HT1080 (cell line): ENCODE results near the gene TSHZ1. TPM values are rescaled to one million over a fixed set of nuclear protein-coding genes. Genes with fewer than 3 reads are reported as not detected.

ENCODE experiments used
- DNase-seq: peaks from one replicate; pipeline ENCODE4 v3.0.0-alpha.2; 2015; ENCODE audit warnings: low read depth
- total RNA-seq: library from RNA; depleted of rRNA; stranded (reverse); fragments of >200 nt; shearing (Covaris generic); gene quantifications from 2 replicates; pipeline ENCODE4 v1.2.3, GENCODE V29; 2014

TSHZ1 gene
- total RNA-seq, 1 experiment from 2014 or later: 11.8 TPM

- no peak for DNase-seq
These were observed 58.6 kb downstream of the TSHZ1 start for GRCh38 chr18:75269124-75269680.

GRCh38 chr18:75269696-75270095 is 59.1 kb downstream of the TSHZ1 start:
- no peak for DNase-seq

GRCh38 chr18:75271952-75272351 is 61.4 kb downstream of the TSHZ1 start:
- no peak for DNase-seq

- no peak for DNase-seq
These were observed 63.2 kb downstream of the TSHZ1 start for GRCh38 chr18:75273817-75274216.

- no peak for DNase-seq
These were observed 64.6 kb downstream of the TSHZ1 start for GRCh38 chr18:75275226-75275625.

- DNase-seq: peak; percentile 27
These were observed 66.4 kb downstream of the TSHZ1 start for GRCh38 chr18:75276818-75277609.

- DNase-seq: no peak
These were observed 67.0 kb downstream of the TSHZ1 start for GRCh38 chr18:75277610-75277928.

GRCh38 chr18:75279381-75279780 is 68.8 kb downstream of the TSHZ1 start:
- DNase-seq: no peak

GRCh38 chr18:75280427-75281280 is 70.1 kb downstream of the TSHZ1 start:
- DNase-seq: peak; percentile 17

GRCh38 chr18:75282746-75283145 is 72.1 kb downstream of the TSHZ1 start:
- no peak for DNase-seq

GRCh38 chr18:75283731-75284130 is 73.1 kb downstream of the TSHZ1 start:
- DNase-seq: no peak

GRCh38 chr18:75284566-75284965 is 74.0 kb downstream of the TSHZ1 start:
- DNase-seq: no peak

- no peak for DNase-seq
These were observed 75.3 kb downstream of the TSHZ1 start for GRCh38 chr18:75285876-75286275.

- DNase-seq: no peak
These were observed 76.4 kb downstream of the TSHZ1 start for GRCh38 chr18:75287006-75287405.

GRCh38 chr18:75287700-75288099 is 77.1 kb downstream of the TSHZ1 start:
- DNase-seq: no peak

- DNase-seq: no peak
These were observed 79.2 kb downstream of the TSHZ1 start for GRCh38 chr18:75289761-75290160.

- no peak for DNase-seq
These were observed 80.3 kb downstream of the TSHZ1 start for GRCh38 chr18:75290737-75291358.

- DNase-seq: no peak
These were observed 80.9 kb downstream of the TSHZ1 start for GRCh38 chr18:75291460-75291859.

- DNase-seq: peak; percentile 68
These were observed 83.0 kb downstream of the TSHZ1 start for GRCh38 chr18:75293591-75293990.

- no peak for DNase-seq
These were observed 87.1 kb downstream of the TSHZ1 start for GRCh38 chr18:75297731-75298130.

GRCh38 chr18:75304678-75305557 is 94.3 kb downstream of the TSHZ1 start:
- no peak for DNase-seq
